Body of pancreas (tissue), 4 donors: ENCODE results near the gene TRIM52.

Experiments used
- POLR2A ChIP-seq, 3 donors: fragments of 450-650 bp; IDR thresholded peaks; one replicate each; pipeline ENCODE4 v1.6.1; 2016; ENCODE audit warnings: antibody characterized with exemption in 3 of 3, mild to moderate bottlenecking in 2 of 3
- TF ChIP-seq, protein P1 (sequence below), 7 experiments: fragments of 450-650 bp in 4 of 7; fragments of 200-600 bp in 3 of 7; sonication (generic) in 3 of 7; IDR thresholded peaks; one replicate each; pipeline ENCODE4 v1.5.1; 2016 to 2019; ENCODE audit warnings: antibody characterized with exemption in 7 of 7

DNA sequence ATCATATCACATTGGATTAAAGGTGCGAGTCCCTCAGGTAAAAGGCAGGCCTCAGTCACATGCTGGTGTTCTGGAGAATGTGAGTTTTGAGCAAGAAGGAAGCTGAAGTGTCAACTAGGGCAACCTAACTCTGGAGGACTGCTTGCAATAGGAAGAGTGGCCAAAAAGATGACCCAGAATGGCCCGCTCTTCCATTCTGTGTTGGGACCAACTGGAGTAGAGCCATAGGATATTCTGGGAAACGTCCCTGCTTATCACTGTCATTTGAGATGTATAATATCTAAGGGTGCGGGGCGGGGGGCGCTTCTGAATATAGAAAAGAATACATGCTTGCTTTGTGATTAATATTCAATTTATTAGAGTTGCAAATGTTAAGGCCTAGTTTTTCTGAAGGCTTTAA lies 48.9 kb downstream of the TRIM52 start:
- TF ChIP-seq, protein P1, sequence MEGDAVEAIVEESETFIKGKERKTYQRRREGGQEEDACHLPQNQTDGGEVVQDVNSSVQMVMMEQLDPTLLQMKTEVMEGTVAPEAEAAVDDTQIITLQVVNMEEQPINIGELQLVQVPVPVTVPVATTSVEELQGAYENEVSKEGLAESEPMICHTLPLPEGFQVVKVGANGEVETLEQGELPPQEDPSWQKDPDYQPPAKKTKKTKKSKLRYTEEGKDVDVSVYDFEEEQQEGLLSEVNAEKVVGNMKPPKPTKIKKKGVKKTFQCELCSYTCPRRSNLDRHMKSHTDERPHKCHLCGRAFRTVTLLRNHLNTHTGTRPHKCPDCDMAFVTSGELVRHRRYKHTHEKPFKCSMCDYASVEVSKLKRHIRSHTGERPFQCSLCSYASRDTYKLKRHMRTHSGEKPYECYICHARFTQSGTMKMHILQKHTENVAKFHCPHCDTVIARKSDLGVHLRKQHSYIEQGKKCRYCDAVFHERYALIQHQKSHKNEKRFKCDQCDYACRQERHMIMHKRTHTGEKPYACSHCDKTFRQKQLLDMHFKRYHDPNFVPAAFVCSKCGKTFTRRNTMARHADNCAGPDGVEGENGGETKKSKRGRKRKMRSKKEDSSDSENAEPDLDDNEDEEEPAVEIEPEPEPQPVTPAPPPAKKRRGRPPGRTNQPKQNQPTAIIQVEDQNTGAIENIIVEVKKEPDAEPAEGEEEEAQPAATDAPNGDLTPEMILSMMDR (IDR thresholded peaks at IDR 0.05): no peak
- no peak for TF ChIP-seq POLR2A (IDR thresholded peaks at IDR 0.05)
